HG03460 (cell line): ENCODE data around the gene EFNA4.

Experiments
- ATAC-seq: cut with Tn5 transposase; IDR thresholded peaks from one replicate; pipeline ENCODE4 v1.9.1; 2021; ENCODE audit not compliant: unreplicated experiment

EFNA4 gene

DNA sequence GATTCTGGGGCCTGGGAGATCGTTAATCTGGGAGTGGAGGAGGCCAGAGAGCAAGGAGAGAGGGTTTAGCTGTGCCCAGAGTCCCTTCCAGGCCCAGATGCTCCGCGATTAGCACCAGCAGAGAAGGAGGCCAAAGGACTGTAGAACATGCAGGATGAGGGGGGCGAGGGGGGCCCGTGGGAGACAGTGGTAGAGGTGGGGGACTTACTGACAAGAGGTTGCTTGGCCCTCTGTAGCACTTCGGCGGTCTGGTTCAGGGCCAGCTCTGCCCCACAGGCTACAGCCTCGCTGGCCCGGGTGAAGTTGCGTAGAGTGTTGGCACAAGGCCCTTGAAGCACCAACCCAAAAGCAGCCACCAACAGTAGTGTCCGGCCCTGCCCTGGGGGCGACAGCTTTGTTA, 30.7 kb upstream of the EFNA4 start:
- ATAC-seq: no peak

DNA sequence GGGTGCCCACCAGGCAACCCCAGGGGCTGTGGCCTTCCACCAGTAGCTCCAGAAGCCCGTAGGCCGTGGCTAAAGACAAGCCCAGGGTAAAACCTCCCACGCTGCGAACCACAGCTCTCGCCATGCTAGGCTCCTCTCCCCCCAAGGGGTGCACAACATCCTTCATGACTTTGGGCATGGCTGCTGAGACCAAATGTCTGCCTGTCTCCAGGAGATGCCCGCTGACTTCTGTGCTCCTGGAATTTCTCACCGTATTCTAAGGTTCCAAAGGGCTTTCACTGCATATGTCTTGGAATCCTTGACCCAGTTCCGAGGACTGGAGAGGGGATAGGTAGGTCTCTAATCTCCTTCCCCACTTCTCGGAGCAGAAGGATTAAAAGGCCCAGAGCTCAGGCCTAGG, 30.0 kb upstream of the EFNA4 start, which contains the start of the genes DCST1 and DCST2:
Gene DCST1, plus strand, starts transcription at position 301 of the 400 bp plus-strand sequence. CDS start 213 bp downstream, outside the sequence.
Gene DCST2, minus strand, starts transcription at position 258 of the 400 bp plus-strand sequence. Its CDS starts 80 bp downstream, at position 178.
- ATAC-seq: no peak

DNA sequence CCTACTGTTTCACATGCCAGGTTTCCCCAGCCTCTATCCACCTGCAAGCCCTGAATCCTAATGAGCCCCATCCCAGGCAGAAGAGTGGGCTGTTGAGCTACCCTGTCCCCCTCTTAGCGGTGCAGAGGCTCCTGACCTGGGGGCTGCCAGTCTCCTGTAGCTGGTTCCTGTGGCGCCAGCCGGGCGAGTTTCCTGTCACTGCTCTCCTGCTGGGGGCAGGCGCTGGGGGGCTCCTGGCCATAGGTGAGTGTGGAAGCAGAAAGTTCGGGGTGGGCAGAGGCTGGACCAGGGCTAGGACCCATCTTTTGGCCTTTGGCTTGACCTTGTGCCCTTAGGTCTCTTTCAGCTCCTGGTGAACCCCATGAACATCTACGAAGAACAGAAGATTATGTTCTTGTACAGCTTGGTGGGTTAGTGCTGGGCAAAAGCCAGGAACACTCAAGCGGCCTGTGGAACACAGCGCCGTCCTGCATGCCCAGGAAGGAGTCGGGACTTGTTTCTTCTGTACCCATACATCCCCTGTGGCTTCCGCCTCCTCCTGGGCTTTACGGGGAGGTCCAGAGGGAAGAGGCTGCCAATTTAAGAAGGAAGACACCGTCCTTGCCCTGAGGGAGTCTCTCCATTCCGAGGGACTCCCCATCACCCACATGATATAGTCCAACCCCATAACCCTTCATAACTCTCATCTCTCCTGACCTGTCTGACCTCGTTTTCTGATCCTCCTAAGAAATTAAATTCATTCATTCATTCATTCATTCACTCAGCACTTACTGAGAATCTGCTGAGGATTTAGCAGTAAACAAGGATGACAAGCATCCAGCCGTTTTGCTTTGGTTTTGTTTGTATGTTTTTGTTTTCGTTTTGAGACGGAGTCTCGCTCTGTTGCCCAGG, 29.0 kb upstream of the EFNA4 start:
- ATAC-seq: no peak

DNA sequence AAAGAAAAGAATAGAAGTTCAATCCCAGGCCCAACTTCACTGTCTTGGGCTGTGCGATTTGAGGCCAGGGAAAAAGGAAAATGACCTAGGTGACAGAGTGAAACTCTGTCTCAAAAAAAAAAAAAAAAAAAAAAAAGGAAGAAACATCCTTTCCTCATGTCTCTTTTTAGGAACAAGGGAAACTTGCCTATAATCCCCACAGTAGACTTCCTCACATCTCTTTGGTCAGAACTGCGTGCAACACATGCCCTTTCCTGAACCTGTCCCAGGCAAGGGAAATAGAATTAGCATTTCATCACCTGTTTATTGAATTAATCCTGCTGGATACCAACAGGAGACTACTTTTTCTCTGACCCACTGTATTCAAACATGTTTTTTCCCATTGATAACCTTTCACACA, 27.6 kb upstream of the EFNA4 start:
- ATAC-seq: no peak

DNA sequence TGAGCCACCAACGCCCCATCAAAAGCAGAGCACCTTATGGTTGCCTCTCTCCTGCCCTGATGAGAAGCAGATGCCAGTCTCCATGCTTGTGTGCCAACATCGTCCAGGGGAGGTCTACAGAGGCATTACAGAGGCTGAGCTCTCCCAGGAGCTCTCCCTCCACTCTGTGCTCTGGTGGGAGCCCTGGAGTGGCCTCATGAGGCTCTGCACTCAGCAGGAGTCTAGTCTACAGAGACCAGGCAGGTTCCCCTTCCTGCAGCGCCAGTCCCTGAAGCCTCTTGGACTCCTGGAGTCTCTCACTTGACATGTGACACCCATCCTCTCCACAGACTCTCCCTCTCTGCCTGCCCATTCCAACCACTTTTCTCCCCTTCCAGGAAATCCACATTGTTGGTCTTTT, 26.5 kb upstream of the EFNA4 start:
- ATAC-seq: no peak

DNA sequence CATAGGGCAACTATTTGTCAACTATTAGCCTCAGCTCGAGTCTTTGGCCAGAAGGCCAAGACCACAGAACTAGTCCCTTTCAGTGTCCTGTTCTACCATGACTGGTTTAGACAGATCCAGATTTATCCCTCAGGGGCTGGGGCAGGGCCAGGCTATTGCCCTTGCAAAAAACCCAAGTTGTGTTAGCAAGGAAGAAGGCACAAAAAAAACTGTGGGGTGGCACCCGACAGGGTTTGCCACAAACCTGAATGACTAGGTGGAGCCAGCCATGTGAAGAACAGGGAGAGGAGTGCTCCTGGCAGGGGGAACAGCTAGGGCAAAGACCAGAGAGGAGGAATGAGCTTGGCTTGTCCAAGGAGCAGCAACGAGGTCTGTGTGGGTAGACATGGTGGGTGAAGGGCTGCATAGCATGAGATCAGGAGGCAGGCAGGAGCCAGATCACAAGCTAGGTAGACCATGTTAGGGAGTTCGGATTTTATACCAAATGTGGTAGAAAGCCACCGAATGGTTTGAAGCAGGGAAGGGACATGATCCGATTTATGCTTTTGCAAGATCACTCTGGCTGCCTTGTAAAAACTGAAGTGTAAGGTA, 25.6 kb upstream of the EFNA4 start:
- no peak for ATAC-seq

DNA sequence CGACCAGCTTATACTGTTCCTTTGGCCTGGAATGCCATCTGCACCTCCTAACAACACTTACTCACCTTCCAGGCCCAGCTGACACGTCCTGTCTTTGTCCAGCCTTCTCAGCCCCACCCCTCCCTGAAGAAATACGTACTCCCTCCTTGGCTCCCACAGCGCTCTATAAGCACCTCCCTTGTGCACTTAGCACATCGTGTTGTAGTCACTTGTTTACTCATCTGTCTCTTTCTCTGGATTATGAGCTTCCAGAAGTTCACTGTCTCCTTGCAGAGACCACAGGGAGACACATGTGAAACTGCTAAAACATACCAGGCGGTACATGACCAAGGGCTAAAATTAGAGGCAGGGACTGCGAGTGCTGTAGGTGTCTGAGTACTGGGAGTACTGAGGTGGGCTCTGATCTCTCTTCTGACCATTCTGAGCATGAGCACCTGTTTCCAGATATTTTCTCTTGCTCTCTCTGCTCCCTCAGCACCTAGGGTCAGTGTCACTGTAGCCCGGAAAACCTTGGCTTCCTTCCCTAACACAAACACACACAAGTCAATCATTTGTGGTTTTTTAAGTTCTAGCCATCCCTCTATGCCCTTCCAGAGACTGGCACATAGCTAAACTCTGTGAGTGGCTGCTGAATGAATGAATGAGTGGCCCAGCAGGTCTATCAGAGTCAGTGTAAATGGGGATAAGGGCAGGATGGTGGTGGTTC, 24.8 kb upstream of the EFNA4 start:
- ATAC-seq: no peak

DNA sequence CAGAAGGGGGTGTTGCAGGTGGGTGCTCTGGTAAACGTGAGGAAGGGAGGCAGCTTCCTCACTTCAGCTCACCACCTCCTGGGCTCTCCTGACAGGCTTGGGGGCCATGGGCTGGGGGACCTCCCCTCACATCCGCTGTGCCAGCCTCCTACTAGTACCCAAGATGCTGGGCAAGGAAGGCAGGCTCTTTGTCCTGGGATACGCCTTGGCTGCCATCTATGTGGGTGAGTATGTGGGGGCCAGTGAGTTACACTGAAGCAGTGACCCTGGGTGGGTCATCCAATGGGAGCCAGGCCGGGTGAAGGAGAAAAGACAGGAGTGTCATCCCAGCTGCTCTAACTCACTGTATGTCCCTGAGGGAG, 24.3 kb upstream of the EFNA4 start:
- no peak for ATAC-seq

DNA sequence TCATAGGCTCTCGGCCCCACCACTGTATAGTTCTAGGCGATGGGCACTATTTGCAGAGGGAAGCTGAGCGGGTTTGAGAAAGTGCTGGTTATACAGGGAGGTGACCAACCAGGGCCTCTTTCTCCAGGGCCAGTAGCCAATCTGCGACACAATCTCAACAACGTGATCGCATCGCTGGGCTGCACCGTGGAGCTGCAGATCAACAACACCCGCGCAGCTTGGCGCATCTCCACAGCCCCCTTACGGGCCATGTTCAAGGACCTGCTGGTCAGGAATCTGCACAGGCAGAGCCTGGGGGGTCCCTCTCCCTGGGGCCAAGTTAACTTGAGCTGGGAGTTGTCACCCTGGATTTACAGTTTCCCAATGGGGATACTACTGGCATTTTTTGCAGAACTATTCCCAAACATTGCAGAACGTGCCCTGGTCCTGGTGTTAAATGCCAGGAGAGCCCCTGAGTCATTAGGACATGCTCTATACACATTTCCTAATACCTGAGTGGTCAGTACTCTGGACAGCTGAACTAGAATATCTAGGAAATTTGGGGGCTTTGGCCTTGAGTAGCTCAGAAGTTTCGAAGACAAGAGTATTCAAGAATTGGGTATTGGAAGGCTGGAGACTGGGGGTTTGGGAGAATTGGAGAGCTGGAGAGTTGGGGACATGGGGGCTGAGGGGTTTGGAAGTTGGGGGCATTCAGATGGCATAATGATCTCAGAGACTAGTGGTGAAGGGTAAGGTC, 23.0 kb upstream of the EFNA4 start:
- ATAC-seq: no peak

DNA sequence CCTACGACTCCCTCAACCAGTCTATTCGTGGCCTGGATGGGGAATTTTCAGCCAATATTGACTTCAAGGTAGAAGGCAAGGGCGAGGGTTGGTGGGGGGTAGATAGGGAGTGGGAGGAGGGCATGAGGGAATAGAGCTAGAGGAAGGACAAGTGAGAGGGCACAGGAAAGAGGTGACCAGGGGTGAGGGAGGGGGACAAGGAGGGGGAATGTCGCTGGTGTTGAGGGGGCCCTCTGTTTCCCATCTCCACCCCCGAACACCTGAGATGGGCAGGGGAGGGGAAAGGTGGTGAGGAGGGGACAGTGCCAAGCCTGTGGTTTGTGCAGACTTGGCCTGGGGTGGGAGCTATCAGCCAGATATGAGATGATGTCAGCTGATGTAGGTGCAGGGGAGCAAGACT, 20.8 kb upstream of the EFNA4 start:
- ATAC-seq: no peak

DNA sequence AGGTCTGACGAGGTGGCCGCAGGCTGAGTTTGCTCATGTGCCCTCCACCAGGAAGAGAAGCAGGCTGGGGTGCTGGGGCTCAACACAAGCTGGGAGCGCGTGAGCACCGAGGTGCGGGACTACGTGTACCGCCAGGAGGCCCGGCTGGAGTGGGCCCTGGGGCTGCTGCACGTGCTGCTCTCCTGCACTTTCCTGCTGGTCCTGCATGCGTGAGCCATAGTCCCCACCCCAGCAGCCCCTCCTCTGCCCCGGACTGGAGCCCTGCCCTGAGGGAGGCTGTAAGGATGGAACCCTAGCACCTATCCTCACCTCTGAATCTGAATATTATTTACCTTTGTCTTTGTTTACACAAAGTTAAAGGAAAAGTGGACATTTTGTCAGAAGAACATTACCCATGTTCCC, 20.2 kb upstream of the EFNA4 start:
- no peak for ATAC-seq

DNA sequence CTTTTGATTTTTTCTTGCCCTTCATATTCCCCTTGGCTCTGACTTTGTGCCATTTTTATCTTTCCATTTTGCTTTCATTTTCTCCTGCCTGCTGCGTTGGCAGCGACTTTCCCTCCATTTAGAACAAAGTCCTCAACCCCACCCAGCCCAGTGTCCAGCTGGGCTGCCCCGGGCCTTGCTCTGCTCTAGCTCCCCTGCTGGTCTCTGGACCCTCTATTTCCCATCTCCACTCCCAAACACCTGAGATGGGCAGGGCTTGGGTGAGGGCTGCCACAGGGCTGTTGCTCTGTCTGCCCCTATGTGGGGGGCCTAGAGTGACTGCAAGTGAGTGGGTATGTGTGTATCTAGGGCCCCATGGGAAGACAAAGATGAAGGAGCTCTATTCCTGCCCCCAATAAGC, 19.7 kb upstream of the EFNA4 start:
- no peak for ATAC-seq

DNA sequence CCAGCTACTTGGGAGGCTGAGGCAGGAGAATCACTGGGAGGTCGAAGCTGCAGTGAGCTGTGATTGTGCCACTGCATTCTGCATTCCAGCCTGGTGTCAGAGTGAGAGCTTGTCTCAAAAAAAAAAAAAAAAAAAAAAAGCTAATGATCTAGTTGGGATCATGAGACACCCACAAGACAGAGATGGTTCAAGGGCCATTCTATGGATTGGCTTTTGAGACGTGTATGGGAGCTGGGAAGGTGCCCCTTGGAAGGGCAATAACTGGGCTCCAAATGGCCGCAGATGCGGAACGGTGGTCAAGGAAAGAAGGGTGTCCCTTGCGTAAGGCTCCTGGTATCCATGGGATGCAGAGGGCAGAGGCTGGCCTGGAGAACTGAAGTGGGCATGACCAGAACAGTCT, 19.2 kb upstream of the EFNA4 start:
- ATAC-seq: no peak

DNA sequence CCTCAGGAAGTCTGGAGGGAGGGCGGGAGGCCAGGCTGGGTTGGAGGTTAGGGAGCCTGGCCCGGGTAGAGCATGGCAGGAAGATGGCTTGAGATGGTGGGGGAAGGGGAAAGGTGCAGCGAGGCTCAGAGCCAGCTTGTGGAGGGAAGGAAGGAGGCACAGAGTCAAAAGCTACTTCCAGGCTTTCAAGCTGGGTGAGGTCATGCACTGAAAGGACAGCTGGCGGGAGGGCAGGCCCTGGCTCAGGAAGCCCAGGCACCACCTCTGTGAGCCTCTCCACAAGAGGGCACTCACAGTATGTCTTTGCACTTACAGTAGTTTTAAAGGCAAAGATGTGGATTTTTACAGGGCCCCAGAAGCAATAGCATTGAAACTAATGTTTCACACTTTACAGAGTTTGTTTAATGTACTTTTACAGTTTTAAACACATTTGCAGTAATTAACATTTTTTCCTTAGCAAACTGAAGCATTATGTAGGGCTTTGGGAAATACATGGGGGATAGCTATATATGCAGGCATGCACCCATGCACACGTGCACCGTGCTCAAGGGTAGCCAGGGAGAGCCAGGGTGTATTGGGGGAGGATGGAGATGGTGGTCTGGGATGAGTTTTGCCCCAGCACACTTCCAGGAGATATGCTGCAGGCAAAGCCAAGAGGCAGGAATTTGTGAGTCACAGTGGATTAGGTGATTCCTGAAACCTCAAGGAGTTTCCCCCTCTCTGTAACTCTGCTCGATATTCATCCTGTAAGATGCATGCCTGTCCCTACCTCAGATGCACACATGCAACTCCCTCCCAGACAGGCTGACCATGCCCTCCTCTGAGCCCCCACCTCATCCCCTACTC, 18.5 kb upstream of the EFNA4 start:
- ATAC-seq: no peak

DNA sequence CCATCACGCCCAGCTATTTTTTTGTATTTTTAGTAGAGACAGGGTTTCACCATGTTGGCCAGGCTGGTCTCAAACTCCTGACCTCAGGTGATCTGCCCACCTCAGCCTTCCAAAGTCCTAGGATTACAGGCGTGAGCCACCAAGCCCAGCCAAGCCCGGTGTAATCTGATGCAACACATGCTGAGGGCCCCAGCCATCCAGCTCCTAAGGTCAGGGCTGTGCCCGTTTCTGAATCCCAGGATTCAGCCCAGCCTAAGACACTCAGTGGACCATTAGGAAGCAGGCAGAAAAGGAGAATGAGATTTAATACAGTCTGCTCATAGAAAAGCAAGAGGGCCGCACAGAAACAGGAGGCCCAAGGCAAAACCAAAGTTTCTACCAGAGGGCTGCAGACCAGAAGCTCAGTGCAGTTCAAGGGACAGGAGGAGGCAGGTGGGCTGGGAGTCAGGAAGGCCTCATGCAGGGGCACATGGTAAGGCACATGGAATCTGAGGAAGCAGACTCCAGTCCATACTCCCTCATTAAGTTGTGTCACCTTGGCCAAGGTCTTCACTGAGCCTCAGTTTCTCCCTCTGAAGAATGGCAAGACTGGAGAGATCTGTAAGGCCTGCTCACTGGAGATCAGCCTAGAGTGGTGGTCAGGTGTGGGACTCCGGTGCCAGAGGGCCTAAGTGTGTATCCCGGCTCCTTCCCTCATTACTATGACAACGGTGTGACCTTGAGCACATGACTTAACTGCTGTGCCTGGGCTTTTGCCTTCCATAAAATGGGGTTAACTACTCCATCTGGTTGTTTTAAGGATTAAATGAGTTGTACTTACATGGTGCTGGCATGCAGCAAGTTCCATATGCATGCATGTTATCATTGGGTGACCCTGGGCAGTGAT, 14.8 kb upstream of the EFNA4 start:
- no peak for ATAC-seq

DNA sequence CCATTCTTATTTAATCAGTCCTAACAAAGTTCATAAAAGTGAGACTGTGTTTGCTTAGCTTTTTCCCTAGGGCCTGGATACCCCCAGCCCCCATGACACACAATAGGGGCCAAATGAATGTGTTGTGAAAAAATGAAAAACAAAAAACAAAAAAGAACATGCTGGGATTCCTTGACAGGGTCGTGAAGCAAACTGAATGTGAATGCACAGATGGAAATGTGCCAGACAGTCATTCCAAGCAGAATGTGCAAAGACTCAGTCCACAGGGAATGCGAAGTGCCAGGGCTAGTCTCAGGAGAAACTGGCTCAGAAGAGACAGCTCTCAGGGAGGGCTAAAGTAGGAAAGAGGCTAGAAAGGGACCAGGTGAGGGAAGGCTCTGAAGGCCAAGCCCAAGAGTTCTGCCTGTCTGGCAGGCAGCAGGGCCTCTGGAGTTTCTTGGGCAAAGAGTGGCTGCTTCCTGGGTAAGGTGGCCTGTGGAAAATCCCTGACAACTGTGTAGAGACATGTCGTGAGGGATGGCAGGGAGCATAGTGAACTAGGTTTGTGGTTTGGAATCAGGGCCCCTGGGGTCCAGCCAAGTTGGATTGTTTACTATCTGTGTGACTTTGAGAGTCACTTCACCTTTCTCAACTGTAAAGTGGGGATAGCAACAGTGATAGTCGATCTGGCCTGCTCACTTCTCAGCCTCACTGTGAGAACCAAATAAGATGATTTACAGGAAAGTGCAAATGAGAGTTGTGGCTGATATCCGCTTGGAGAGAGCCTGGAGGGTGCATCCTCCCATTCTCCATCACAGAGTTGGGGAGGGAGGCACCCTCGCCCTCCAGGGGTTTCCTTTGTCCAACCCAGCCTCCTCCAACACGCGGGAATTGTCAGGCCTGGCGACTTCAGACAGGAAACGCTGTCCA, 13.6 kb upstream of the EFNA4 start:
- ATAC-seq: no peak

DNA sequence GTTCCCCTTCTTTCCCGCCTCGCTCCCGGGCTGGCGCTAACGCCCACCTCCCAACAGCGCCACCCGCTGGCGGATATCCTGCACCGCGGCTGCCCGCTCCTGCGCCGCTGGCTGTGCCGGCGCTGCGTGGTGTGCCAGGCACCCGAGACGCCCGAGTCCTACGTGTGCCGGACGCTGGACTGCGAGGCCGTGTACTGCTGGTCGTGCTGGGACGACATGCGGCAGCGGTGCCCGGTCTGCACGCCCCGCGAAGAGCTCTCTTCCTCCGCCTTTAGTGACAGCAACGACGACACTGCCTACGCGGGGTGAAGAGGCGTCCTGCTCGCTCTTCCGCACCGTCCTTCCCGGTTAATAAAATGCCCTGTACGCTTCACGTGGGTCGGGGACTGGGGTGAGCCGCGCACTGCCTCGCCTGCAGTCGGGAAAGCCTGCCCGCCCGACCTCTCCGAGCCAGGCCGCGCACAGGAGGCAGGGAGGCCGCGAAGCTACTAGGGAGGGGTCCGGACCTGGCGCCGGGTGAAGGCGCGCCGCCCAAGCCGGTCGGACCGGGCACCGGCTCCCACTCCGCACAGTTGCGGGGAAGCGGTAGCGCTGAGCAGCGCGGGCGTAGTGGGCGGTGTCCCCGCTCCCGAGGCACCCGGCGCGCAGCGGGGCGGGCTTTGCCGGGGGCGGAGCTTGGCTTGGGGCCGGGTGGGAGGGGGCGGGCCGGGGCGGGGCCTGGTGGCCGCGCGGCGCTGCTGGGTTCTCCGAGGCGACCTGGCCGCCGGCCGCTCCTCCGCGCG, 12.8 kb upstream of the EFNA4 start, which contains the start of gene ADAM15:
Gene ADAM15, plus strand, starts transcription at position 757 of the 782 bp plus-strand sequence. CDS start 71 bp downstream, outside the sequence.
- ATAC-seq: peak; percentile 64
